Suppressor macrophage treated with lipopolysaccharide for 4 hours (primary cell): ENCODE data around the gene UBR3.
"Not testable (repeated sequence)": the region's sequence is repeated elsewhere in the genome, so short reads cannot be mapped to it uniquely, and the experiment has no call there.

Experiments used
- DNase-seq: peaks from one replicate; pipeline ENCODE4 v3.0.0-alpha.2; 2020

Gene UBR3, protein sequence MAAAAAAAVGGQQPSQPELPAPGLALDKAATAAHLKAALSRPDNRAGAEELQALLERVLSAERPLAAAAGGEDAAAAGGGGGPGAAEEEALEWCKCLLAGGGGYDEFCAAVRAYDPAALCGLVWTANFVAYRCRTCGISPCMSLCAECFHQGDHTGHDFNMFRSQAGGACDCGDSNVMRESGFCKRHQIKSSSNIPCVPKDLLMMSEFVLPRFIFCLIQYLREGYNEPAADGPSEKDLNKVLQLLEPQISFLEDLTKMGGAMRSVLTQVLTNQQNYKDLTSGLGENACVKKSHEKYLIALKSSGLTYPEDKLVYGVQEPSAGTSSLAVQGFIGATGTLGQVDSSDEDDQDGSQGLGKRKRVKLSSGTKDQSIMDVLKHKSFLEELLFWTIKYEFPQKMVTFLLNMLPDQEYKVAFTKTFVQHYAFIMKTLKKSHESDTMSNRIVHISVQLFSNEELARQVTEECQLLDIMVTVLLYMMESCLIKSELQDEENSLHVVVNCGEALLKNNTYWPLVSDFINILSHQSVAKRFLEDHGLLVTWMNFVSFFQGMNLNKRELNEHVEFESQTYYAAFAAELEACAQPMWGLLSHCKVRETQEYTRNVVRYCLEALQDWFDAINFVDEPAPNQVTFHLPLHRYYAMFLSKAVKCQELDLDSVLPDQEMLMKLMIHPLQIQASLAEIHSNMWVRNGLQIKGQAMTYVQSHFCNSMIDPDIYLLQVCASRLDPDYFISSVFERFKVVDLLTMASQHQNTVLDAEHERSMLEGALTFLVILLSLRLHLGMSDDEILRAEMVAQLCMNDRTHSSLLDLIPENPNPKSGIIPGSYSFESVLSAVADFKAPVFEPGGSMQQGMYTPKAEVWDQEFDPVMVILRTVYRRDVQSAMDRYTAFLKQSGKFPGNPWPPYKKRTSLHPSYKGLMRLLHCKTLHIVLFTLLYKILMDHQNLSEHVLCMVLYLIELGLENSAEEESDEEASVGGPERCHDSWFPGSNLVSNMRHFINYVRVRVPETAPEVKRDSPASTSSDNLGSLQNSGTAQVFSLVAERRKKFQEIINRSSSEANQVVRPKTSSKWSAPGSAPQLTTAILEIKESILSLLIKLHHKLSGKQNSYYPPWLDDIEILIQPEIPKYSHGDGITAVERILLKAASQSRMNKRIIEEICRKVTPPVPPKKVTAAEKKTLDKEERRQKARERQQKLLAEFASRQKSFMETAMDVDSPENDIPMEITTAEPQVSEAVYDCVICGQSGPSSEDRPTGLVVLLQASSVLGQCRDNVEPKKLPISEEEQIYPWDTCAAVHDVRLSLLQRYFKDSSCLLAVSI (N-terminal part only)

DNA sequence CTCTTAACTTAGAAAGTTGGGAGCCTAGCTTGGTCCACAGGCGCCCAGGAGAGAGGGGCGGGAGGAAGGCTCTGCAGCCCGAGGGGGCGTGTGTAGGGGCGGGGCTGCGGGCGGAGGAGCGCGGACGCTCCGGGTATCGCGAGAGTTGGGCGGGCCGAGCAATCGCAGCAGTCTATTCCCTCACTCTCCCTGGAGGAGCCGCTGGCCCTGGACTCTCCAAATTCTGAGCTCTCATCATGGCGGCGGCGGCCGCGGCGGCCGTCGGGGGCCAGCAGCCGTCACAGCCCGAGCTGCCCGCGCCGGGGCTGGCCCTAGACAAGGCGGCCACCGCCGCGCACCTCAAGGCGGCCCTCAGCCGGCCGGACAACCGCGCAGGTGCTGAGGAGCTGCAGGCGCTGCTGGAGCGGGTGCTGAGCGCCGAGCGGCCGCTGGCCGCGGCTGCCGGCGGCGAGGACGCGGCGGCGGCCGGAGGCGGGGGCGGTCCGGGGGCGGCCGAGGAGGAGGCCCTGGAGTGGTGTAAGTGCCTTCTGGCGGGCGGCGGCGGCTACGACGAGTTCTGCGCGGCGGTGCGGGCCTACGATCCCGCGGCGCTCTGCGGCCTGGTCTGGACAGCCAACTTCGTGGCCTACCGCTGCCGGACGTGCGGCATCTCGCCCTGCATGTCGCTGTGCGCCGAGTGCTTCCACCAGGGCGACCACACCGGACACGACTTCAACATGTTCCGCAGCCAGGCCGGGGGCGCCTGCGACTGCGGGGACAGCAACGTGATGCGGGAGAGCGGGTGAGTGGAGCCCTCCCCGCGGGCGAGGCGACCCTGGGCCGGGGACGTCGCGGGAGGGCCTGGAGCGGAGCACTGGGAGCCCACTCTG lies at the start of gene UBR3:
TSS of gene UBR3 (plus strand) at position 183 of the 869 bp plus-strand sequence. CDS start at position 237, 54 bp downstream.
- DNase-seq, result peak; percentile 96

DNA sequence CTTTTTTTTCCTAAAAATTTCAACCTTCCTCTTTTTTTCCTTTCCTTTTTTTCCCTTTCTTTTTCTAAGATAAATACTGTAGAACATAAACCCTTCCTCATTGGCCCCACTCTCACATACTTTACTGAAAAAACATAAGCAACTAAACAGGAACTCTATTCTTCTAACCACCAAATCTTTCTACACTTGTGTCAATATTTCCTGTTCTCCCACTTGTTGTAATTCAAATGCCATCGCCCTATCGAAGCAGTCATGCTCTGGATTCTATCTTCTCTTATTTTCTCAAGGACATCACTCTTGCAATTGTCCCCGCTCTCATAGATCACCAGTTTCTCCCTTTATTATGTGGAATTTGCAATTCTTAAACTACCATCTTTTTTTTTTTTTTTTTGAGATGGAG lies 48.8 kb upstream of the UBR3 start:
- DNase-seq, result peak; percentile 24

DNA sequence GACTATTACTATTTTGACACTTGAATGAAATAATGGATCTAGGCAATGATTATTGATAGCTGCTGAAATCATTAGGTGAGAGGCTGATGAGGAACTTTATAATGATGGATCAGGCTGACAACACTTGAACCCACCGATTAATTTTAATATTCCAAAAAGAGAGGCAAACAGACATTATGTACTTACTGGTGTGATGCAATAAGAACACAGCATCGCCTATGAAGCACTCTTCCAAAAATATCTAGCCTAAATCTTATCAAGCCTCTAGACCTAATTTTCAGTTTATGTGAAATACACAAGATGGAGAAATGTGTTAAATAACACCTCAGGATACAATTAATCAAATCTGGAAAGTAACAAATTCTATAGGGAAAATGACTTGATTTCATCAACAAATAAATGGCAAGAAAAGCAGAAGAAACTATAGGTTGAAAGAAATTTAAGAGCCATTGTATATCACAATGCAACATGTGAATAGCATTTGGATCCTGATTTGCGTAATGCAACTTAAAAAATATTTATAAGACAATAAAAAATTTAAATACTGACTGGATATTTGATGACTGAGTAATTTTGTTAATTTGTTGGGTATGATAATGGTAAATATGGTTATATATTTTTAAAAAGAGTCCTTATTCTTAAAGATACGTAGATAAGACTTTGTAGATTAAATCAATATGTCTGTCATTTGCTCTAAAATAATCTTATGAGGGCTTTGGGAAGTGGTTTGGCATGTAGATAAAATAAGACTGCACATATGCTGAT lies 45.8 kb upstream of the UBR3 start:
- DNase-seq, result no peak

DNA sequence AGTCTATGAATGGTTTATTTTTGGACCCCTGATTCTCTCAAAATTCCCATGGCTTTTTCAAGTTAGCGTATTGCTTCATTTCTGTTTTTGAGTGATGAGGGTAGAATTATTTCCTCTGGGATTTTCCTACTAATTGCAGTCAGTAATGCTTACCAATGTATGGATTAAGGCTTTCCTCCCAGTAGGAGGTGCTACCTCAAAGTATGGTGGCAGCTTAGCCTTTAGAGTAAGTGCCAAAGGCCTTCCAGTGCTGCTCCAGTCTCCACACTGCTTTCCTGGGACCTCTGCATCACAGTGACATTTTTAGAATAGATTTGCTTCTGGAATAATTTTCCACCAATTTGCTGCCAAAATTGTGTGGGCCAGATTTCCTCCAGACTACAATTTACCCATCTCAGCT lies 44.7 kb upstream of the UBR3 start:
- no peak for DNase-seq

DNA sequence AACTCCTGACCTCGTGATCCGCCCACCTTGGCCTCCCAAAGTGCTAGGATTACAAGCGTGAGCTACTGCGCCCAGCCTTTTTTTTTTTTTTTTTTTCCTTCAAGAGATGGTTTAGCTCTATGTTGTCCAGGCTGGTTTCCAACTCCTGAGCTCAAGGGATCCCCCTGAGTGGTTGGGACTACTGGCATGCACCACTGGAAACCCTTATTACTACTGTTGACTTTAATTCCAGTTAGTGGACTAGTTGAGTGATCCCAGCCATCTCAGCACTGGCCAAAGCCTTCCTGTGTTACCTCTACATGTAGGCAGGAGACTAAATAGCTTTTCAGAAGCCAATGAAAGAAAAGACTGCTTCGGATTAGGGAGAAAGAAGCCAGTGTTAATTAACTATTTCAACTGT lies 36.7 kb upstream of the UBR3 start:
- no peak for DNase-seq

DNA sequence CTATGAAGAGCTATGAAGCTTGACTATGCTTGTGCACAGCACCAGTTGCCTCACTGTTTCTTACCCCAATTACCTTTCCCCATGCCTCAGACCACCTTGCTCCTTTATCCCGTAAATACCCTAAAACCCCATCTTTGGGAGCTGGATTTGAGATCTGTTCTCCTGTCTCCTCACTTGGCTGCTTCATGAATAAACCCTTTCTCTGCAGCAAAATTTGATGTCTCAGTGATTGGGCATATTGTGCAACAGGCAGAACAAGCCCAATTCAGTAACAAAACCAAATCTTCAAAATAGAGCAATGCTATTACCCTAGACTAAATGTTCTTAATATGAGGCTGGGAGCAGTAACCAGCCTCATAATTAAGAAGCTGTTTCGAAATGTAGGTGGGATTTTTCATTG lies 32.1 kb upstream of the UBR3 start:
- no peak for DNase-seq

DNA sequence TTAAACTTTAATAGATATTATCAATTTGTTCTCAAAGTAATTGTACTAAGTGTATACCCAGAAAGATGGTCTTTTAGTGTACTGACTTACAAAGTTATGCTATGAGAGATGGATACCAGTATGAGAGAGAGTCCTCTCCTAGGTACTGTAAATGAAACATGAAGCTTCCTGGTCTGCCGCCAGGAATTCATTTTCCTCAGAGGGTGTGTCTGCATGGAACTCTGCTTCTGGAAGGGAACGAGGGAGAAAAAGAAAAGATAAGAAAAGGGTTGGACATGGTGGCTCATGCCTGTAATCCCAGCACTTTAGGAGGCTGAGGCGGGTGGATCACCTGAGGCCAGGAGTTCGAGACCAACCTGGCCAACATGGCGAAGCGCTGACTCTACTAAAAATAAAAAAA lies 30.8 kb upstream of the UBR3 start:
- DNase-seq, result no peak

DNA sequence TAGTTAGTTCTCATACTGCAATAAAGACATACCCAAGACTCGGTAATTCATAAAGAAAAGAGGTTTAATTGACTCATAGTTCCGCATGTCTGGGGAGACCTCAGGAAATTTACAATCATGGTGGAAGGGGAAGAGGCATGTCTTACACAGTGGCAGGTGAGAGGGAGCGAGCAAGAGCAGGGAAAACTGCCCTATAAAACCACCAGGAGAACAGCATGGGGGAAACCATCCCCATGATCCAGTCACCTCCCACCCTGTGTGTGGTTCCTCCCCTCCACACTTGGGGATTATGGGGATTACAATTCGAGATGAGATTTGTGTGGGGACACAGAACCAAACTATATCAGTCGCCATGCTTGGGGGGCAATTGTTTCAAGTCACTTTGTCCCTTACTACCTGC lies 29.7 kb upstream of the UBR3 start:
- DNase-seq, result no peak

DNA sequence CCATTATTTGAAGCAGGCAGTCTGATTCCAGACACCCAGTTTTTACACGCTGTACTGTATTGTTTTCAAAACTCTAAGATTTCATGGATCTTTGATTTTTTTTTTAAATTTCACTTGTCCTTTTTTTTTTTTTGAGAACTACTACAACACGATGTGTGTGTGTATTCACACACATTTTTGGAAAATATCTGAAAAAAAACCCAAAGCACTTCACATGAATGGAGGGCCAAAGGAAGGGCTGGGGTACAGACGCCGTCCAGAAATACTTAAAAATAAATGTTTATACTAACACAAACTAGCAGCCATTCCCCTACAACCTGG lies 28.9 kb upstream of the UBR3 start:
- no peak for DNase-seq

DNA sequence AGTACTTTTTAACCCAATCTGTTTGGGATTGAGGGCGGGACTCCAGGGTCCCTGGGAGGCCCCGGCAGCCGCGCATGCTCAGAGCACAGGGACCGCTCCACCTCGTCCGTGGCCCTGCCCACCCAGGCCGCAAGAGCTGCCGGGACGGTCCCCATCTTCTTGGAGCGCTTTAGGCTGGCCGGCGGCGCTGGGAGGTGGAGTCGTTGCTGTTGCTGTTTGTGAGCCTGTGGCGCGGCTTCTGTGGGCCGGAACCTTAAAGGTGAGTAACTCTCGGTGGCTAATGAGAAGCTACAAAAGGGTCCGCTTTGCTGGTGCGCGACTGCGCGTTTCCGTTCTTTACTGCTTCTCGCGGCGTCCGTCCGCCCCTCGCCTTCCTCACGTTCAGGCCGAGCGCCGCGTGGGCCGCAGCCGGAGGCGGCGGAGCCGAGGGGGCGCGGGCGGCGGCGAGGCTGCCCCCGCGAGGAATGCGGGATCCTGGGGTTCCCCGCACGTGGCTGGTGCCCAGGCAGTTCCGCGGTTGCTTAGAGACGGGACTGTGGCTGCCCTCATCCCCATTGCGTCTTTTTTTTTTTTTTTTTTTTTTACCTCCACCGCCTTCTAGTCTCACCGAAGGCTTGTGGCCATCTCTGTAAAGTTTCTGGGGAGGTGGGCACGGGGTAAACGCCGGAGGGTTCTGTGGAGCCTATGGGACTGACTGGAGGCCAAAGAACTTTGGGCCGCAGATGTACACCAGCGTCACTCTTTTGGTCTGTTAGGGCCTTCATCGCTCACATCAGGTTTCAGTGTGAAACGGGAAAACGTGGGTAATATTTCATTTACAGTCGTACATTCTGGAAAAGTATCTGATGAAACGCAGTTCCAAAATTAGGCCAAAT lies 28.3 kb upstream of the UBR3 start, which contains the start of gene SSB:
TSS of gene SSB (plus strand) at position 154 of the 875 bp plus-strand sequence. CDS start 2,090 bp downstream, outside the sequence.
- DNase-seq, result peak; percentile 94

DNA sequence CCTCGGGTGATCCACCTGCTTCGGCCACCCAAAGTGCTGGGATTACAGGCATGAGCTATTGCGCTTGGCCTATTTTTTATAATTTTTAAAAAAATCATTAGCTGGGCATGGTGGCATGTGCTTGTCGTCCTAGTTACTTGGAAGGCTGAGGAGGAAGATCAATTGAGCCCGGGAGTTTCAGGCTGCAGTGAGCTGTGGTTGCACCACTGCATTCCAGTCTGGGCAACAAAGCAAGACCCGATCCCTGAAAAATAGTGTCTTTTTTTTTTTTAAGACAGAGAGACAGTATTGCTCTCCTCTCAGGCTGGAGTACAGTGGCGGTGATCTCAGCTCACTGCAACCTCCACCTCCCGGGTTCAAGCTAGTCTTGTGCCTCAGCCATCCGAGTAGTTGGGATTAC lies 23.8 kb upstream of the UBR3 start:
- no peak for DNase-seq

DNA sequence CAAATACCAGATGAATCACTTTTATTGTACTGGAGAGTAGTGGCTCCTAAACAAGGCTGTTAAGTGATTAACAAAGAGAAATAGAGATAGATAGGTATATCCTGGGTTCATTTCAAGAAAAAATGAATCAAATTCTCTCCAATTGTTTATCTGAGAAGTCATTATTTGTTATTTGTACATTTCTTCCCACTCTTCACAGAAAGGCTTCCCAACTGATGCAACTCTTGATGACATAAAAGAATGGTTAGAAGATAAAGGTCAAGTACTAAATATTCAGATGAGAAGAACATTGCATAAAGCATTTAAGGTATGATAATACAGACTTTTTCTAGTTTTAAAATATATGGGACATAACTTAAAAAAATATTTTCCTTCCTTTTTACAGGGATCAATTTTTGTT lies 20.7 kb upstream of the UBR3 start:
- DNase-seq, result peak; percentile 30

DNA sequence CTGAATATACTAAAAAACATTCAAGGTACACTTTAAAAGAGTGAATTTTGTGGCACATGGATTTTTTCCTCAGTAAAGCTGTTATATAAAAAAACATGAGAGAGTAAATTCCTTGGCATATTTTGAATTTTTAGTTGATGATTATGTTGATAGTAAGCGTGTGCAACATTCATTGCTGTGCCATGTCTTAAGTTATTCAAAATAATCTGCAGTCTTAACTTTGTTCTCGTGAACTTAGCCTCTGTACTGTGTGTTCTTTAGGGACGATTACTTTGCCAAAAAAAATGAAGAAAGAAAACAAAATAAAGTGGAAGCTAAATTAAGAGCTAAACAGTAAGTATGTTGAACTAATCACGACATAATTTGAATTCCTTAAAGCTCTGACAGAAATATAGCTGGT lies 19.0 kb upstream of the UBR3 start:
- DNase-seq, result no peak

DNA sequence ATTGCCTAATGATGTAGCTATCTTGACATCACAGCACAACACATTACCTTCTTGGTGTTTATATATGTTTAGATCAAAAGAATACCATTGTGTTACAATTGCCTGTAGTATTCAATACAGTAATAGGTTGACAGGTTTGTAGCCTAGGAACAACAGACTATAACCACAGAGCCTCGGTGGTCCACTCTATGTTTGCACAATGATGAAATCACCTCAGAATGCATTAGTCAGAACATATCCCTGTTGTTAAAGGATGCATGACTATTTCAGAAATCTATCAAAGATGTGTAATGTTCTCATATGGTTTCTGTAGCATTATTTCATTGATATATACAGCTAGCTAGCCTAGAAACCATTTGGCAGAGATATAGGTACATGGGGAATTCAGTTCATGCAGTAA lies 11.4 kb upstream of the UBR3 start:
- DNase-seq, result no peak

DNA sequence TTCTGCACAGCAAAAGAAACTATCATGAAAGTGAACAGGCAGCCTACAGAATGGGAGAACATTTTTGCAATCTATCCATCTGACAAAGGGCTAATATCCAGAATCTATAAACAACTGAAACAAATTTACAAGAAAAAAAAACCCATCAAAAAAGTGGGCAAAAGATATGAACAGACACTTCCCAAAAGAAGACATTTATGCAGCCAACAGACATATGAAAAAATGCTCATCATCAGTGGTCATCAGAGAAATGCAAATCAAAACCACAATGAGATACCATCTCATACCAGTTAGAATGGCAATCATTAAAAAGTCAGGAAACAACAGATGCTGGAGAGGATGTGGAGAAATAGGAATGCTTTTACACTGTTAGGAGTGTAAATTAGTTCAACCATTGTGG lies 10.3 kb upstream of the UBR3 start:
- not testable (repeated sequence) for DNase-seq

DNA sequence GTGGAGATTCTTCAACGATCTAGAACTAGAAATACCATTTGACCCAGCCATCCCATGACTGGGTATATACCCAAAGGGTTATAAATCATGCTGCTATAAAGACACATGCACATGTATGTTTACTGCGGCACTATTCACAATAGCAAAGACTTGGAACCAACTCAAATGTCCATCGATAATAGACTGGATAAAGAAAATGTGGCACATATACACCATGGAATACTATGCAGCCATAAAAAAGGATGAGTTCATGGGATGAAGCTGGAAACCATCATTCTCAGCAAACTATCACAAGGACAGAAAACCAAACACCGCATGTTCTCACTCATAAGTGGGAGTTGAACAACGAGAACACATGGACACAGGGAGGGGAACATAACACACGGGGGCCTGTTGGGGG lies 9.9 kb upstream of the UBR3 start:
- not testable (repeated sequence) for DNase-seq

DNA sequence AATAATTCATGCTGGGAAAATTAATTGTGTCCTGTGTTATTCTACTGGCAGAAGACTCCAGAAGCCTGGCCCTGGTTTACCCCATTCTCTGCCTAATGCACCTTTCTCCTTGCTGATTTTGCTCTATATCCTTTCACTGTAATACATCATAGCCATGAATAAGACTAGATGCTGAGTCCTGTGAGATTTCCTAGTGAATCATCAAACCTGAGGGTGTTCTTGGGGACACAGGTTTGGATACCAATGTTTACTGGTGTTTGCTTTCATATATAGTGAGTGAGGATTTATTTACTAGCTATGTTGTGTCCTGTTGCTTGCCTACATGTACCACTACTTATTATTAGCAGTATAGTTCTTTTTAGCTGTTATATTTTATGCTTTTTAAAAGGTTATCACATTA lies 9.0 kb upstream of the UBR3 start:
- DNase-seq, result no peak

DNA sequence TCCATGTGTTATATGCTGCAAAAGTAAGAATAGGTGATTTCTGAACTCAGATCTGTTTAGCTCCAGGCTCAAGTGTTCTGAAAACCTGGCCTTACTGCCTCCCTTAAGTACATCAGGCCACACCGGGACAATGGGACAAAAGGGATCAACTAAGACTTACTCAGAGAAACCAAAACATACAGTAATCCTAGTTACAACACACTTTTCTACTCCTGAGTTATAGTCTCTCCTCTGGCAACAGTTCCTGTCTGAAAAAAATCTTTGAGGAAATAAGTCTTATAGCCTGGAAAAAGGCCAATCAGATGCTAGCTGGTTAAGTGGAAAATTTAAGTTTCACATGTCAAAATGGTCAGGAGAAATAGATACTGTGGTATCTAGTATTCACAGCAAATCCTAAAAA lies 8.1 kb upstream of the UBR3 start:
- DNase-seq, result no peak

DNA sequence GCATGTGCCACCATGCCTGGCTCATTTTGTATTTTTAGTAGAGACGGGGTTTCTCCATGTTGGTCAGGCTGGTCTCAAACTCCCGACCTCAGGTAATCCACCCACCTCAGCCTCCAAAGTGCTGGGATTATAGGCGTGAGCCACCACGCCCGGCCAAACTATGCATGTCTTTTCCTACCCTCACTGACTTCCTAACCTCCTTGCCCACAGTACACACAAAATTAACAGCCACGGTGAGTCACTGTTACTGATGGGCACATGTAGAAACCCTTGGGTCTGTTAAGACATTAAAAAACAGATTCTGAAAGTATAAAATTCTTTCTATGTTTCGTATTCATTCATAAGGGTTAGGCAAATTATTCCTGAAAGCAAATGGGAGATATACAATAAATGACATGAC lies 7.2 kb upstream of the UBR3 start:
- DNase-seq, result not testable (repeated sequence)

DNA sequence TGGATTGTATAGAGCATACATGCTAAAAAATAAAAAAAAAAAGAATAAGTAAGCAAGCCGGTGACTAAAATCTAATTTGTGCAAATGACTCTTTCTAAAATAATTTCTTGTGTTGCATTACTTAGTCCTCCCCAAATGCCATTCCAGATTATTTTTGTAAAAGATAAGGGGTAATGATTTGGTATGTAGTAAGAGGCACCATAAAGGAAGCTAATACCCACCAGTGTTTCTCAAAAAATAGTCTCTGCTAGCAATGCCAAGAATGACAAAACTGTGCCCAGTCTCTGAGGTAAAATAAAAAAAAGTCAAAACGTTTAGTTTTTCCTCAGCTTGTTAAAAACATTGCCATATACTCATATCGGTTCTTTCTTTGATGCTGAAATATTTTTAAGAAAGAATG lies 5.2 kb upstream of the UBR3 start:
- no peak for DNase-seq
